T-helper 17 cell (primary cell): ENCODE measurements around the gene TAP1. TPM values are rescaled to one million over a fixed set of nuclear protein-coding genes. Genes with fewer than 3 reads are reported as not detected.
"Not testable (repeated sequence)": the region's sequence is repeated elsewhere in the genome, so short reads cannot be mapped to it uniquely, and the experiment has no call there.

ENCODE experiments used
- ATAC-seq: fragments of 150-1000 bp; cut with Tn5 transposase; 2 replicates; pipeline ENCODE4 v1.10.0; 2021; ENCODE audit warnings: mild to moderate bottlenecking, moderate library complexity
- DNase-seq, 3 donors: peaks; one replicate each; pipeline versions ENCODE4 v3.0.0 to v3.0.0-alpha.2; 2020 to 2021
- H3K9me3 ChIP-seq: one replicate; pipeline ENCODE4 v1.7.0; 2013; ENCODE audit warnings: low read length, mild to moderate bottlenecking; ENCODE audit not compliant: control insufficient read depth, poor library complexity, severe bottlenecking
- H3K27ac Mint-ChIP-seq: one replicate; pipeline ENCODE4 v1.8.0; 2022; ENCODE audit warnings: mild to moderate bottlenecking, moderate library complexity, mixed read lengths
- H3K27me3 Mint-ChIP-seq: one replicate; pipeline ENCODE4 v1.8.0; 2022; ENCODE audit warnings: mixed read lengths
- H3K36me3 Mint-ChIP-seq: one replicate; pipeline ENCODE4 v1.8.0; 2022; ENCODE audit warnings: low read depth, mixed read lengths
- H3K4me1 Mint-ChIP-seq: one replicate; pipeline ENCODE4 v1.8.0; 2022; ENCODE audit warnings: mild to moderate bottlenecking, mixed read lengths
- H3K4me3 Mint-ChIP-seq: one replicate; pipeline ENCODE4 v1.8.0; 2022; ENCODE audit warnings: mild to moderate bottlenecking, moderate library complexity, mixed read lengths
- total RNA-seq, 4 donors: library from RNA in 2 of 4; stranded (reverse) in 2 of 4; gene quantifications; one replicate each; pipeline ENCODE4 v1.2.3 and lab custom pipeline; 2022 to 2026

Gene TAP1
- total RNA-seq, 2 donors from 2014 or later = 119 to 125 TPM

- H3K4me1 Mint-ChIP-seq = peaks cover 2% of the 10 kb centered on the region
- H3K4me3 Mint-ChIP-seq = no peak overlapping the region
- H3K27me3 Mint-ChIP-seq = peaks cover 7% of the 10 kb centered on the region
- DNase-seq = no peak
- ATAC-seq = no peak
- no peaks in the 10 kb centered on the region for H3K9me3 ChIP-seq
- H3K27ac Mint-ChIP-seq = no peak overlapping the region
- H3K36me3 Mint-ChIP-seq = peaks cover 10% of the 10 kb centered on the region
These were observed 26.2 kb upstream of the TAP1 start for GRCh38 chr6:32879691-32880090.

GRCh38 chr6:32876603-32877002 is 23.1 kb upstream of the TAP1 start:
- Mint-ChIP-seq H3K27me3 (peaks cover 7% of the 10 kb centered on the region), H3K4me3 (no peak overlapping the region), H3K4me1 (peaks cover 2% of the 10 kb centered on the region), H3K27ac (no peak overlapping the region), H3K36me3 (peaks cover 10% of the 10 kb centered on the region)
- ATAC-seq (no peak), DNase-seq (no peak)
- no peaks in the 10 kb centered on the region for H3K9me3 ChIP-seq

- DNase-seq, H3K36me3 Mint-ChIP-seq, H3K4me1 Mint-ChIP-seq, H3K27me3 Mint-ChIP-seq, H3K27ac Mint-ChIP-seq, H3K9me3 ChIP-seq, ATAC-seq, H3K4me3 Mint-ChIP-seq: not testable (repeated sequence)
These were observed 20.4 kb upstream of the TAP1 start for GRCh38 chr6:32873947-32874346.

- Mint-ChIP-seq H3K4me3 (no peak overlapping the region), H3K27ac (peak overlapping the region; percentile 68), H3K4me1 (peaks cover 19% of the 10 kb centered on the region), H3K27me3 (no peaks in the 10 kb centered on the region), H3K36me3 (peaks cover 2% of the 10 kb centered on the region)
- DNase-seq (peak; percentile 68 to 83 (median 73)), ATAC-seq (peak; percentile 84)
- no peaks in the 10 kb centered on the region for H3K9me3 ChIP-seq
These were observed 14.8 kb upstream of the TAP1 start for GRCh38 chr6:32868257-32868788.

GRCh38 chr6:32867554-32868256 is 14.2 kb upstream of the TAP1 start:
- Mint-ChIP-seq H3K4me1 (peaks cover 19% of the 10 kb centered on the region), H3K36me3 (peaks cover 2% of the 10 kb centered on the region), H3K27ac (peak overlapping the region; percentile 68), H3K4me3 (peak overlapping the region; percentile 43), H3K27me3 (no peaks in the 10 kb centered on the region)
- no peaks in the 10 kb centered on the region for H3K9me3 ChIP-seq
- ATAC-seq = peak; percentile 39
- DNase-seq = no peak

- ATAC-seq (peak; percentile 65), DNase-seq (no peak)
- Mint-ChIP-seq H3K36me3 (peaks cover 2% of the 10 kb centered on the region), H3K4me1 (peaks cover 19% of the 10 kb centered on the region), H3K4me3 (peak overlapping the region; percentile 43), H3K27me3 (no peaks in the 10 kb centered on the region), H3K27ac (peak overlapping the region; percentile 68)
- no peaks in the 10 kb centered on the region for H3K9me3 ChIP-seq
These were observed 13.5 kb upstream of the TAP1 start for GRCh38 chr6:32867022-32867477.

GRCh38 chr6:32865724-32866443 is 12.4 kb upstream of the TAP1 start:
- DNase-seq = no peak
- Mint-ChIP-seq H3K4me1 (peaks cover 21% of the 10 kb centered on the region), H3K27me3 (no peaks in the 10 kb centered on the region), H3K4me3 (no peak overlapping the region), H3K27ac (peak overlapping the region; percentile 68), H3K36me3 (peaks cover 2% of the 10 kb centered on the region)
- ATAC-seq = no peak
- no peaks in the 10 kb centered on the region for H3K9me3 ChIP-seq

- H3K36me3 Mint-ChIP-seq = peaks cover 2% of the 10 kb centered on the region
These were observed 9.2 kb upstream of the TAP1 start for GRCh38 chr6:32862725-32863124.

GRCh38 chr6:32860674-32861073 is 7.2 kb upstream of the TAP1 start:
- ATAC-seq = no peak
- H3K4me1 Mint-ChIP-seq = peaks cover 35% of the 10 kb centered on the region
- peak overlapping the region; percentile 83 for H3K27ac Mint-ChIP-seq
- no peak overlapping the region for H3K4me3 Mint-ChIP-seq
- no peak for DNase-seq
- H3K36me3 Mint-ChIP-seq = peaks cover 9% of the 10 kb centered on the region
- H3K9me3 ChIP-seq = no peaks in the 10 kb centered on the region
- no peaks in the 10 kb centered on the region for H3K27me3 Mint-ChIP-seq

More at GRCh38 chr6:32862725-32863124, 9.2 kb upstream of the TAP1 start:
- no peak for DNase-seq
- ATAC-seq = no peak
- no peaks in the 10 kb centered on the region for H3K9me3 ChIP-seq
- H3K4me3 Mint-ChIP-seq = no peak overlapping the region
- peaks cover 29% of the 10 kb centered on the region for H3K4me1 Mint-ChIP-seq
- no peaks in the 10 kb centered on the region for H3K27me3 Mint-ChIP-seq
- no peak overlapping the region for H3K27ac Mint-ChIP-seq

GRCh38 chr6:32858194-32858593 is 4.7 kb upstream of the TAP1 start:
- H3K4me1 Mint-ChIP-seq = peaks cover 43% of the 10 kb centered on the region
- H3K36me3 Mint-ChIP-seq = peaks cover 18% of the 10 kb centered on the region

GRCh38 chr6:32857156-32857891 is 3.8 kb upstream of the TAP1 start:
- peaks cover 20% of the 10 kb centered on the region for H3K36me3 Mint-ChIP-seq
- ATAC-seq = no peak
- peaks cover 47% of the 10 kb centered on the region for H3K4me1 Mint-ChIP-seq
- no peaks in the 10 kb centered on the region for H3K9me3 ChIP-seq
- DNase-seq = no peak
- no peak overlapping the region for H3K4me3 Mint-ChIP-seq
- no peaks in the 10 kb centered on the region for H3K27me3 Mint-ChIP-seq
- no peak overlapping the region for H3K27ac Mint-ChIP-seq

More at GRCh38 chr6:32858194-32858593, 4.7 kb upstream of the TAP1 start:
- ATAC-seq = no peak
- Mint-ChIP-seq H3K27ac (peak overlapping the region; percentile 34), H3K4me3 (no peak overlapping the region), H3K27me3 (no peaks in the 10 kb centered on the region)
- no peaks in the 10 kb centered on the region for H3K9me3 ChIP-seq
- no peak for DNase-seq

- peaks cover 31% of the 10 kb centered on the region for H3K36me3 Mint-ChIP-seq
- H3K4me1 Mint-ChIP-seq = peaks cover 58% of the 10 kb centered on the region
- DNase-seq = no peak
- peak overlapping the region; percentile 100 for H3K27ac Mint-ChIP-seq
- no peaks in the 10 kb centered on the region for H3K27me3 Mint-ChIP-seq
- ATAC-seq = no peak
- no peaks in the 10 kb centered on the region for H3K9me3 ChIP-seq
- peak overlapping the region; percentile 99 for H3K4me3 Mint-ChIP-seq
These were observed 2.1 kb upstream of the TAP1 start for GRCh38 chr6:32855467-32856174.
